Omental fat pad (tissue), 4 donors: ENCODE measurements around the gene TRIM7. TPM values are rescaled to one million over a fixed set of nuclear protein-coding genes. Genes with fewer than 3 reads are reported as not detected.
"Not testable (repeated sequence)": the region's sequence is repeated elsewhere in the genome, so short reads cannot be mapped to it uniquely, and the experiment has no call there.

Experiments used
- ATAC-seq: fragments of 150-250 bp; one replicate; pipeline ENCODE4 v1.9.1; 2016; ENCODE audit warnings: mild to moderate bottlenecking, moderate library complexity; ENCODE audit not compliant: low FRiP score
- DNase-seq: peaks from one replicate; pipeline ENCODE4 v3.0.0-alpha.2; 2019; ENCODE audit warnings: low spot score
- total RNA-seq, 4 donors: library from RNA; depleted of rRNA; stranded (reverse); fragments of >200 nt; gene quantifications; one replicate each; pipeline ENCODE4 v1.1.0, GENCODE V29; 2016
- TF ChIP-seq, protein P1 (sequence below), 3 donors: fragments of 450-650 bp; IDR thresholded peaks; one replicate each; pipeline ENCODE4 v1.5.1; 2016 to 2017; ENCODE audit warnings: antibody characterized with exemption in 3 of 3, mild to moderate bottlenecking in 3 of 3, moderate library complexity in 2 of 3

Gene TRIM7
- total RNA-seq, 4 donors from 2014 or later = 0.79 to 2.9 (median 1.1) TPM

GRCh38 chr5:181170237-181170825 lies 34.7 kb downstream of the TRIM7 start:
- TF ChIP-seq, protein P1, sequence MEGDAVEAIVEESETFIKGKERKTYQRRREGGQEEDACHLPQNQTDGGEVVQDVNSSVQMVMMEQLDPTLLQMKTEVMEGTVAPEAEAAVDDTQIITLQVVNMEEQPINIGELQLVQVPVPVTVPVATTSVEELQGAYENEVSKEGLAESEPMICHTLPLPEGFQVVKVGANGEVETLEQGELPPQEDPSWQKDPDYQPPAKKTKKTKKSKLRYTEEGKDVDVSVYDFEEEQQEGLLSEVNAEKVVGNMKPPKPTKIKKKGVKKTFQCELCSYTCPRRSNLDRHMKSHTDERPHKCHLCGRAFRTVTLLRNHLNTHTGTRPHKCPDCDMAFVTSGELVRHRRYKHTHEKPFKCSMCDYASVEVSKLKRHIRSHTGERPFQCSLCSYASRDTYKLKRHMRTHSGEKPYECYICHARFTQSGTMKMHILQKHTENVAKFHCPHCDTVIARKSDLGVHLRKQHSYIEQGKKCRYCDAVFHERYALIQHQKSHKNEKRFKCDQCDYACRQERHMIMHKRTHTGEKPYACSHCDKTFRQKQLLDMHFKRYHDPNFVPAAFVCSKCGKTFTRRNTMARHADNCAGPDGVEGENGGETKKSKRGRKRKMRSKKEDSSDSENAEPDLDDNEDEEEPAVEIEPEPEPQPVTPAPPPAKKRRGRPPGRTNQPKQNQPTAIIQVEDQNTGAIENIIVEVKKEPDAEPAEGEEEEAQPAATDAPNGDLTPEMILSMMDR (IDR thresholded peaks at IDR 0.05) = no peak
- DNase-seq = no peak
- no peak for ATAC-seq

DNA sequence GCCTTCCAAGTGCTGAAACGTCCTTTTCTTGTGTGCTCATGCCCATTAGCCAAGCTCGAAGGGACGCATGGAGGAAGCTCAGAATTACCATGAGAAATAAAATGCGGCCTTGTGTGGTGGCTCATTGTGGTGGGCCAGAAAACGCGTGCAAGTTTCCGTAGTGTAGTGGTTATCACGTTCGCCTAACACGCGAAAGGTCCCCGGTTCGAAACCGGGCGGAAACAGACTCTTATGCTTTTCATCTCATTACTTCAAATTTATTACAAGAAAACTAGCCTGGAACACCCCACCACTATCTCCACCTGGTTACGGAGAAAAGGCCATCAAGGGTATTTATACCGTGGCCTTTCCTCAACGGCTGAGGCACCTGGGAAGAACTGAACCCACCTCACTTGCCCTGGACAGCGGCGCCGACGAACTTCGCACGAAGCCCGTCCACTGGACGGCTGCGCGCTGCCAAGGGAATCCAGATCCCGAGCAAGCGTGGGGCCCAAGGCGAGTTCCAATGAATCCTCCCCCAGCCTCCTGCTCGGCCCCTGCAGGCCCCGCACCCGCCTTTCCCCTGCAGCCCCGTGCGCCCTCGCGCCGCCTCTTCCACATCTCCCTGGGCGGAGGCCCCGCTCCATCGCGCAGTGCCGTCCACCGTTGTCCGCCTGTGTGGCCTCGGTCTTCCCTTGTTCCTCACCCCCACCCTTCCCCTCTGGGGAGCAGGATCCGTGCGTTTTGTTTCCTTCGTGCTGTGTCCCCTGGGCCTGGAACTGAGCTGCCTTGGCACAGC lies 35.3 kb downstream of the TRIM7 start:
- peak; percentile 6 for ATAC-seq
- not testable (repeated sequence) for DNase-seq

DNA sequence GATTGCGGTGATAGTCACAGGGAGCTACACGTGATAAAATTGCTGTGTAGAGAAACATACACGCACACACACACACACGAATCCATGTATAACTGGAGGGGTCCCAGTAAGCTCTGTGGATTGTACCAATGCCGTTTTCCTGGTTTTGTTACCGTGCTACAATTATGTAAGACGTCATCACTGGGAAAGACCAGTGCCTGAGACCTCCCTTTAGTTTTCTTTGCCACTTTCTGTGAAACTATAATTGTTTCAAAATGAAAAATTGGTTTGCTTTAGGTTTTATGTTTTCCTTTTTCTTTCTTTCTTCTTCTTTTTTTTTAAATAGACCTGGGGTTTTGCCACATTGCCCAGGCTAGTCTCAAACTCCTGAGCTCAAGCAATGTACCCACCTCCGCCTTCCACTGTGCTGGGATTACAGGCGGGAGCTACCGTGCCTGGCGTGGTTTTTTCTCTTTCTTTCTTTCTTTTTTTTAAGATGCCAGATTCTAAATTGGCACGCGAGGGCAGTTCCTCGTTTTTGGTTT lies 36.3 kb downstream of the TRIM7 start:
- no peak for ATAC-seq
- TF ChIP-seq, protein P1 (IDR thresholded peaks at IDR 0.05) = no peak
- DNase-seq = no peak

- TF ChIP-seq, protein P1 (IDR thresholded peaks at IDR 0.05) = no peak
- ATAC-seq (no peak), DNase-seq (no peak)
These were observed 37.0 kb downstream of the TRIM7 start for GRCh38 chr5:181167814-181168488.

DNA sequence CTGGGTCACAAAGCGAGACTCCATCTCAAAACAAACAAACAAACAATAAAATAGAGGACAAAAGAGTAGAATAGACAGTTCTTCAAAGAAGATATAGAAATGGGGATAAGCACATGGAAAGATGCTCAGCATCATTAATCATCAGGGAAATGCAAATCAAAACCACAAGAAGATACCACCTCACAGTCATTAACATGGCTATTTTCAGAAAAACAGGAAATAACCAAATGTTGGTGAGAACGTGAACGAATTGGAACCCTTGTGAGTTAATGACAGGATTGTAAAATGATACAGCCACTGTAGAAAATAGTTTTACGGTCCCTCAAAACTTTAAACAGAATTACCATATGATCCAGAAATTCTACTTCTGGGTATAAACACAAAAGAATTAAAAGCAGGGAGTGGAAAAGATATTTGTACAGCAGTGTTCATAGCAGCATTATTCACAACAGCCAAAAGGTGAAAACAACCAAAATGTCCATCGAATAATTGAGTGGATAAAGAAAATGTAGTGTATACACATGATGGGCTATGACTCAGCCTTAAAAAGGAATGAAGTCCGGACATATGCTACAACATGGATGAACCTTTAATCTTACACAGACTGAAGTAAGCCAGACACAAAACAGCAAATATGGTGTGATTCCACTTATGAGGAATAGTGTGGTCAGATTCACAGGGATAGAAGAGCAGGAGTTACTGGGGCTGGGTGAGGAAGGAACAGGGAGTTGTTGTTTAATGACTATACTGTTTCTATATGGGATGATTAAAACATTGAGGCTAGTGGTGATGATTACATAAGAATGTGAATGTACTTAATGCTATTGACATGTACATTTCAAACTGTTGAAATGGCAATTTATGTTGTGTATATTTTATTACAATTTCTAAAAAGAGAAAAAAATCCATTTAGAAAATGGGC lies 37.9 kb downstream of the TRIM7 start:
- ATAC-seq (no peak), DNase-seq (no peak)
- TF ChIP-seq, protein P1 (IDR thresholded peaks at IDR 0.05) = no peak

DNA sequence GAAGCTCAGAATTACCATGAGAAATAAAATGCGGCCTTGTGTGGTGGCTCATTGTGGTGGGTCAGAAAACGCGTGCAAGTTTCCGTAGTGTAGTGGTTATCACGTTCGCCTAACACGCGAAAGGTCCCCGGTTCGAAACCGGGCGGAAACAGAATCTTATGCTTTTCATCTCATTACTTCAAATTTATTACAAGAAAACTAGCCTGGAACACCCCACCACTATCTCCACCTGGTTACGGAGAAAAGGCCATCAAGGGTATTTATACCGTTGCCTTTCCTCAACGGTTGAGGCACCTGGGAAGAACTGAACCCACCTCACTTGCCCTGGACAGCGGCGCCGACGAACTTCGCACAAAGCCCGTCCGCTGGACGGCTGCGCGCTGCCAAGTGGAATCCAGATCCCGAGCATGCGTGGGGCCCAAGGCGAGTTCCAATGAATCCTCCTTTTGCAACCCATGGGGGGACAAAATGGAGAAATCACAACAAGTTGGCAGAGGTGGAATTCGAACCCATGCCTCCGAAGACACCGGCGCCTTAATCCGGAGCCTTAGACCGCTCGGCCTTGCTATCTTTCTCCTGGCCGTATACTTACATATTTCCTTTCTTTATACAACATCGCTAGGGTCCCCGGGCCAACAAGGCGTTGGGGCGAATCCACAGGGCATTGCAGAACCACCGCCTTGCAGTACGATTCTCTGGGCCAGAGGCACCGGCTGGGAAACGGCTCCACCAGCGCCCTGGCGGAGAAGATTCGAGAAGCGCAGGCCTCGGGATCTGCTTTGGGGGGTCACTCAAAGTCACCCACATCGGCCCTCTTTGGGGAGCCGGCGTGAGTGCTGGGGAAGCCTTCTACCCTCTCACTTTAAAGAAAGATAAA lies 40.7 kb downstream of the TRIM7 start:
- ATAC-seq (no peak), DNase-seq (no peak)
- TF ChIP-seq, protein P1 (IDR thresholded peaks at IDR 0.05) = no peak
